ENCODE measurements around the gene CDK1.

GRCh38 chr10:60795465-60796202 is 17.4 kb downstream of the CDK1 start:
- TF ChIP-seq CTCF (IDR thresholded peaks at IDR 0.05; ENCODE audit: low read depth, low read length) (no peak), EZH2phosphoT487 (IDR thresholded peaks at IDR 0.05; ENCODE audit: low read depth) (no peak)
